CD4-positive, alpha-beta T cell (primary cell): Measurements from ENCODE around the gene SORT1. TPM values are rescaled to one million over a fixed set of nuclear protein-coding genes. Genes with fewer than 3 reads are reported as not detected.

Experiments
- ATAC-seq: fragments of 200-7000 bp; cut with Tn5 transposase; one replicate; pipeline ENCODE4 v1.10.0; 2022; ENCODE audit warnings: mild to moderate bottlenecking; ENCODE audit not compliant: poor library complexity
- CTCF ChIA-PET: fragments of 350-600 bp; sonication (Branson Sonifier 250); formaldehyde crosslinking; loops from one replicate; lab custom pipeline; 2021; ENCODE audit warnings: antibody characterized with exemption, inconsistent platforms; lab: Charles Lee
- POLR2A ChIA-PET: fragments of 350-600 bp; sonication (Branson Sonifier 250); formaldehyde crosslinking; loops from one replicate; lab custom pipeline; 2021; ENCODE audit warnings: antibody characterized with exemption, inconsistent platforms; lab: Charles Lee
- DNase-seq, 14 experiments: peaks; one replicate each; pipeline ENCODE4 v3.0.0-alpha.2; 2013 to 2020; ENCODE audit warnings: mixed read lengths in 2 of 14
- H3K27ac ChIP-seq, 2 donors: one replicate each; pipeline versions ENCODE4 v1.5.1 to v1.7.0; 2013; ENCODE audit warnings: low read length in 2 of 2, low read depth in 1 of 2, mild to moderate bottlenecking in 1 of 2
- H3K27me3 ChIP-seq, 2 experiments: 1 replicate in 1 of 2; 2 replicates in 1 of 2; pipeline versions ENCODE4 v1.6.1 to v1.7.0; 2013; ENCODE audit warnings: low read length in 2 of 2, control low read depth in 1 of 2, mild to moderate bottlenecking in 1 of 2, moderate library complexity in 1 of 2; ENCODE audit not compliant: insufficient read depth in 2 of 2, control insufficient read depth in 1 of 2
- H3K36me3 ChIP-seq: one replicate; pipeline ENCODE4 v1.6.1; 2013; ENCODE audit warnings: low read length, control low read depth; ENCODE audit not compliant: insufficient read depth
- H3K4me1 ChIP-seq: one replicate; pipeline ENCODE4 v1.6.1; 2013; ENCODE audit warnings: low read length, control low read depth; ENCODE audit not compliant: insufficient read depth
- H3K4me3 ChIP-seq: one replicate; pipeline ENCODE4 v1.5.1; 2013; ENCODE audit warnings: mild to moderate bottlenecking, low read length, moderate library complexity
- H3K9me3 ChIP-seq, 2 experiments: 1 replicate in 1 of 2; 2 replicates in 1 of 2; pipeline versions ENCODE4 v1.6.1 to v1.7.0; 2013; ENCODE audit warnings: low read length in 2 of 2, mild to moderate bottlenecking in 2 of 2, control low read depth in 1 of 2, moderate library complexity in 1 of 2; ENCODE audit not compliant: control insufficient read depth in 1 of 2, insufficient read depth in 1 of 2
- H3K27ac Mint-ChIP-seq: one replicate; pipeline ENCODE4 v1.8.0; 2020; ENCODE audit warnings: mixed read lengths
- H3K27me3 Mint-ChIP-seq: one replicate; pipeline ENCODE4 v1.8.0; 2021; ENCODE audit warnings: mixed read lengths
- H3K36me3 Mint-ChIP-seq: one replicate; pipeline ENCODE4 v1.8.0; 2021; ENCODE audit warnings: low read depth, mixed read lengths
- H3K4me1 Mint-ChIP-seq: one replicate; pipeline ENCODE4 v1.8.0; 2021; ENCODE audit warnings: low read depth, mixed read lengths
- H3K4me3 Mint-ChIP-seq: one replicate; pipeline ENCODE4 v1.8.0; 2020; ENCODE audit warnings: mild to moderate bottlenecking, mixed read lengths
- H3K9me3 Mint-ChIP-seq: one replicate; pipeline ENCODE4 v1.8.0; 2020; ENCODE audit warnings: mixed read lengths
- intact Hi-C, 2 experiments: fragments of 100-400 bp; cut with DNase I in 1 of 2; cut with micrococcal nuclease in 1 of 2; formaldehyde crosslinking; loops; one replicate each; pipeline versions ENCODE4 v1.15.1 to v1.9.0; 2023 to 2025; cut with DNase I, micrococcal nuclease
- total RNA-seq, 174 experiments: library from RNA in 2 of 174; stranded (reverse) in 2 of 174; gene quantifications; one replicate each; pipeline ENCODE4 v1.2.3 and lab custom pipeline; 2021 to 2026
- TF ChIP-seq, protein P1 (sequence below): fragments of 200-600 bp; IDR thresholded peaks from one replicate; pipeline ENCODE4 v1.8.0; 2022; ENCODE audit warnings: antibody characterized with exemption, mild to moderate bottlenecking

SORT1 gene
- total RNA-seq, 2 experiments from 2014 or later = 0.22 to 0.73 TPM

DNA sequence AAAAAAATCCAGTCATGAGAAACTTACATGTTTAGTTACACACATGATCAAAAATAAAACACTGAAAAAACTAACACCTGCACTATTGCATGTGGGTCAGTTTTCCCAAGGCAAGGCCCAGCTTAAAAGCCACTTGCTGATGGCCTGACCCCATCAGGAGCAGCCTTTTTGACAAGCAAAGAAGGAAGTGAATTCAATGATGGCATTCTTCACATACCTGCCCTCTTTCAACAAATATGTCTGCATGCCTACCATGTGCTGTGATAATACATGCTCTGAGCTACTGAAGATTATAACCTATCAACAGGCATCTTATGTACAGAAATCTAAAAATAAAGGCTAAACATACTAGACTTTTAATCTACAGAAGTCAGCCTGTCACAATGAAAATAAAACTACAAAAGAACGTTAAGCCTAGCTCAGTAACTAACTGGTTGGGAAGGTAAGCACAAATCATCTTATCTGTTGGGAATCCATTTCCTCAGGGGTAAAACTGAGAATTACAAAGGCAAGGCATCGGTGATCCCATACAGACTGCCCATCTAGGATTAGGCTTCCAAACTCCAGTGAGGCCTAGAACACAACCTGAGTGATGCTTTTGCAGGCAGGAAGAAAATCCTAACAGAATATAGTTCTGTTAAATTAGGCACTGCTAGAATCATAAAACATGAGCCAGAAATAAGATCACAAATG lies 14.5 kb downstream of the SORT1 start:
- DNase-seq = no peak
- Mint-ChIP-seq H3K36me3 (no peaks in the 10 kb centered on the region), H3K4me3 (no peak overlapping the region), H3K4me1 (no peaks in the 10 kb centered on the region), H3K9me3 (no peaks in the 10 kb centered on the region), H3K27me3 (no peaks in the 10 kb centered on the region), H3K27ac (no peak overlapping the region)
- H3K4me1 ChIP-seq = no peaks in the 10 kb centered on the region
- TF ChIP-seq, protein P1, sequence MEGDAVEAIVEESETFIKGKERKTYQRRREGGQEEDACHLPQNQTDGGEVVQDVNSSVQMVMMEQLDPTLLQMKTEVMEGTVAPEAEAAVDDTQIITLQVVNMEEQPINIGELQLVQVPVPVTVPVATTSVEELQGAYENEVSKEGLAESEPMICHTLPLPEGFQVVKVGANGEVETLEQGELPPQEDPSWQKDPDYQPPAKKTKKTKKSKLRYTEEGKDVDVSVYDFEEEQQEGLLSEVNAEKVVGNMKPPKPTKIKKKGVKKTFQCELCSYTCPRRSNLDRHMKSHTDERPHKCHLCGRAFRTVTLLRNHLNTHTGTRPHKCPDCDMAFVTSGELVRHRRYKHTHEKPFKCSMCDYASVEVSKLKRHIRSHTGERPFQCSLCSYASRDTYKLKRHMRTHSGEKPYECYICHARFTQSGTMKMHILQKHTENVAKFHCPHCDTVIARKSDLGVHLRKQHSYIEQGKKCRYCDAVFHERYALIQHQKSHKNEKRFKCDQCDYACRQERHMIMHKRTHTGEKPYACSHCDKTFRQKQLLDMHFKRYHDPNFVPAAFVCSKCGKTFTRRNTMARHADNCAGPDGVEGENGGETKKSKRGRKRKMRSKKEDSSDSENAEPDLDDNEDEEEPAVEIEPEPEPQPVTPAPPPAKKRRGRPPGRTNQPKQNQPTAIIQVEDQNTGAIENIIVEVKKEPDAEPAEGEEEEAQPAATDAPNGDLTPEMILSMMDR = no peak
- no peaks in the 10 kb centered on the region for H3K9me3 ChIP-seq
- H3K27ac ChIP-seq = no peak overlapping the region
- no peak for ATAC-seq
- intact Hi-C loops = no loop called here
- POLR2A ChIA-PET = interaction anchor here (0.6 kb wide), 2 partner anchors 59 to 83 kb away, joined by 3 read pairs; no protein-coding TSS in a partner anchor
- H3K36me3 ChIP-seq = no peaks in the 10 kb centered on the region
- H3K27me3 ChIP-seq = no peaks in the 10 kb centered on the region
- CTCF ChIA-PET = no interaction called here
- no peak overlapping the region for H3K4me3 ChIP-seq

DNA sequence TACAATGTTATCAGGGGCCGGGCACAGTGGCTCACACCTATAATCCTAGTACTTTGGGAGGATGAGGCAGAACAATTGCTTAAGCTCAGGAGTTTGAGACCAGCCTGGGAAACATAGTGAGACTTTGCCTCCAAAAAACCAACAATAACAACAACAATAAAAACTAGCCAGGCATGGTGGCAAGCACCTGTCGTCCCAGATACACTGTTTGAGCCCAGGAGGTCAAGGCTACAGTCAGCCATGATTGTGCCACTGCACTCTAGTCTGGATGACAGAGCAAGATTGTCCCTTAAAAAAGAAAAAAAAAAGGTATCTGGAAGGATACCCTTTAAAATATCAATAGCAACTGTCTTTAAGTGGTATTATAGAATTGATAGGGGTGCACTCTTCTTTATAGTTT lies 16.1 kb downstream of the SORT1 start:
- POLR2A ChIA-PET = no interaction called here
- H3K36me3 Mint-ChIP-seq = no peaks in the 10 kb centered on the region
- ATAC-seq = no peak

DNA sequence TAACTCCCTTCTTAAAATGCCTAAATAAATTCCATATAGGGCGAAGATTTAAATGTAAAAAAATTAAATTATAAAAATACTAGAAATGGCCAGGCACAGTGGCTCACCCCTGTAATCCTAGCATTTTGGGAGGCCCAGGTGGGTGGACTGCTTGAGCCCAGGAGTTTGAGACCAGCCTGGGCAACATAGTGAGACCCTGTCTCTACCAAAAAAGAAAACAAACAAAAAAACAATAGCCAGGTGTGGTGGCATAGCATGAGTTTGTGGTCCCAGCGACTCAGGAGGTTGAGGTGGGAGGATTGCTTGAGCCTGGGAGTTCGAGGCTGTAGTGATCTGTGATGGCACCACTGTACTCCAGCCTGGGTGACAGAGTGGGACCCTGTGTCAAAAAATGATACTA lies 17.8 kb downstream of the SORT1 start:
- H3K4me3 ChIP-seq = no peak overlapping the region
- CTCF ChIA-PET = interaction anchor here (1.2 to 1.6 kb wide), 2 partner anchors 18 to 120 kb away, joined by 4 read pairs; partner anchors contain the start of gene SORT1
- ATAC-seq (no peak), DNase-seq (no peak)
- Mint-ChIP-seq H3K27me3 (no peaks in the 10 kb centered on the region), H3K4me3 (no peak overlapping the region), H3K36me3 (no peaks in the 10 kb centered on the region), H3K27ac (no peak overlapping the region), H3K9me3 (no peaks in the 10 kb centered on the region), H3K4me1 (no peaks in the 10 kb centered on the region)
- H3K9me3 ChIP-seq = no peaks in the 10 kb centered on the region
- H3K27me3 ChIP-seq = no peaks in the 10 kb centered on the region
- intact Hi-C loops = no loop called here
- no peaks in the 10 kb centered on the region for H3K4me1 ChIP-seq
- no peaks in the 10 kb centered on the region for H3K36me3 ChIP-seq
- POLR2A ChIA-PET = no interaction called here
- TF ChIP-seq, protein P1 = no peak
- H3K27ac ChIP-seq = no peak overlapping the region

More for the DNA sequence above, 16.1 kb downstream of the SORT1 start:
- DNase-seq = no peak
- Mint-ChIP-seq H3K27me3 (no peaks in the 10 kb centered on the region), H3K27ac (no peak overlapping the region), H3K4me1 (no peaks in the 10 kb centered on the region), H3K9me3 (no peaks in the 10 kb centered on the region), H3K4me3 (no peak overlapping the region)
- intact Hi-C loops = no loop called here
- TF ChIP-seq, protein P1 = no peak
- H3K4me1 ChIP-seq = no peaks in the 10 kb centered on the region
- no peaks in the 10 kb centered on the region for H3K9me3 ChIP-seq
- no peak overlapping the region for H3K27ac ChIP-seq
- H3K36me3 ChIP-seq = no peaks in the 10 kb centered on the region
- H3K4me3 ChIP-seq = no peak overlapping the region
- CTCF ChIA-PET = no interaction called here
- no peaks in the 10 kb centered on the region for H3K27me3 ChIP-seq
